GM19035 (cell line): ENCODE data around the gene ADAMTSL1.

Experiments
- ATAC-seq: cut with Tn5 transposase; IDR thresholded peaks from one replicate; pipeline ENCODE4 v1.9.1; 2021; ENCODE audit not compliant: unreplicated experiment

ADAMTSL1 gene

GRCh38 chr9:18798508-18799290 is 324.7 kb downstream of the ADAMTSL1 start:
- no peak for ATAC-seq

- ATAC-seq, result no peak
These were observed 325.5 kb downstream of the ADAMTSL1 start for GRCh38 chr9:18799428-18799827.

GRCh38 chr9:18800579-18800978 is 326.6 kb downstream of the ADAMTSL1 start:
- ATAC-seq, result no peak

- ATAC-seq, result no peak
These were observed 331.4 kb downstream of the ADAMTSL1 start for GRCh38 chr9:18805386-18805785.

- ATAC-seq, result no peak
These were observed 332.5 kb downstream of the ADAMTSL1 start for GRCh38 chr9:18806232-18807080.

GRCh38 chr9:18810581-18810980 is 336.6 kb downstream of the ADAMTSL1 start:
- no peak for ATAC-seq

GRCh38 chr9:18811171-18811570 is 337.2 kb downstream of the ADAMTSL1 start:
- no peak for ATAC-seq

GRCh38 chr9:18819418-18819817 is 345.5 kb downstream of the ADAMTSL1 start:
- ATAC-seq, result no peak

GRCh38 chr9:18820566-18821095 is 346.7 kb downstream of the ADAMTSL1 start:
- no peak for ATAC-seq

GRCh38 chr9:18821788-18822187 is 347.8 kb downstream of the ADAMTSL1 start:
- ATAC-seq, result no peak

- no peak for ATAC-seq
These were observed 348.9 kb downstream of the ADAMTSL1 start for GRCh38 chr9:18822850-18823249.

- ATAC-seq, result no peak
These were observed 350.2 kb downstream of the ADAMTSL1 start for GRCh38 chr9:18824095-18824666.

GRCh38 chr9:18825656-18826170 is 351.8 kb downstream of the ADAMTSL1 start:
- ATAC-seq, result no peak

- ATAC-seq, result no peak
These were observed 352.3 kb downstream of the ADAMTSL1 start for GRCh38 chr9:18826248-18826647.

- no peak for ATAC-seq
These were observed 355.1 kb downstream of the ADAMTSL1 start for GRCh38 chr9:18829066-18829465.

- no peak for ATAC-seq
These were observed 355.9 kb downstream of the ADAMTSL1 start for GRCh38 chr9:18829873-18830272.

- peak; percentile 73 for ATAC-seq
These were observed 360.9 kb downstream of the ADAMTSL1 start for GRCh38 chr9:18834740-18835361.

- no peak for ATAC-seq
These were observed 363.4 kb downstream of the ADAMTSL1 start for GRCh38 chr9:18837402-18837801.

- no peak for ATAC-seq
These were observed 373.8 kb downstream of the ADAMTSL1 start for GRCh38 chr9:18847576-18848275.

- no peak for ATAC-seq
These were observed 374.7 kb downstream of the ADAMTSL1 start for GRCh38 chr9:18848657-18849056.
